SK-N-SH treated with all-trans-retinoic acid at 6 μM for 48 hours (cell line): ENCODE data around the gene RIN3.

Experiments used
- ATAC-seq: fragments of 200-7000 bp; cut with Tn5 transposase; 3 replicates; pipeline ENCODE4 v1.9.1; 2020; ENCODE audit warnings: mild to moderate bottlenecking, moderate library complexity
- ARNTL ChIP-seq: fragments of 450-650 bp; formaldehyde crosslinking; IDR thresholded peaks from 2 replicates; pipeline ENCODE4 v1.5.0; 2020; ENCODE audit warnings: low read depth, mild to moderate bottlenecking, moderate library complexity, borderline replicate concordance
- BACH2 ChIP-seq: fragments of 250-450 bp; sonication (Bioruptor Pico); IDR thresholded peaks from 2 replicates; pipeline ENCODE4 v1.9.0; 2021; ENCODE audit warnings: mild to moderate bottlenecking, borderline replicate concordance
- CREB5 ChIP-seq: fragments of 250-450 bp; sonication (Bioruptor Pico); IDR thresholded peaks from 2 replicates; pipeline ENCODE4 v1.5.1; 2020; ENCODE audit warnings: low read depth, mild to moderate bottlenecking, moderate library complexity
- CSDC2 ChIP-seq: fragments of 250-450 bp; sonication (Bioruptor Pico); IDR thresholded peaks from 2 replicates; pipeline ENCODE4 v1.5.0; 2020; ENCODE audit warnings: mild to moderate bottlenecking, moderate library complexity
- CSRNP3 ChIP-seq: fragments of 250-450 bp; sonication (Bioruptor Pico); IDR thresholded peaks from 2 replicates; pipeline ENCODE4 v1.5.1; 2021; ENCODE audit warnings: mild to moderate bottlenecking, moderate library complexity
- ESRRG ChIP-seq: fragments of 250-450 bp; sonication (Bioruptor Pico); IDR thresholded peaks from 2 replicates; pipeline ENCODE4 v1.6.1; 2021; ENCODE audit warnings: mild to moderate bottlenecking
- GLIS3 ChIP-seq: fragments of 250-450 bp; sonication (Bioruptor Pico); IDR thresholded peaks from 2 replicates; pipeline ENCODE4 v1.5.0; 2020; ENCODE audit warnings: mild to moderate bottlenecking, moderate library complexity
- ISL1 ChIP-seq: fragments of 250-450 bp; sonication (Bioruptor Pico); IDR thresholded peaks from 2 replicates; pipeline ENCODE4 v2.1.2; 2022; ENCODE audit warnings: mild to moderate bottlenecking, moderate library complexity
- OSR1 ChIP-seq: fragments of 250-450 bp; sonication (Bioruptor Pico); IDR thresholded peaks from 2 replicates; pipeline ENCODE4 v1.8.0; 2022; ENCODE audit warnings: moderate library complexity, mild to moderate bottlenecking, inconsistent platforms
- PATZ1 ChIP-seq: fragments of 250-450 bp; sonication (Bioruptor Pico); IDR thresholded peaks from 2 replicates; pipeline ENCODE4 v1.8.0; 2020; ENCODE audit warnings: mild to moderate bottlenecking, moderate library complexity, borderline replicate concordance
- POU6F1 ChIP-seq: fragments of 250-450 bp; sonication (Bioruptor Pico); IDR thresholded peaks from 2 replicates; pipeline ENCODE4 v1.8.0; 2021; ENCODE audit warnings: low read depth, mild to moderate bottlenecking, moderate library complexity, borderline replicate concordance
- PPARA ChIP-seq: fragments of 250-450 bp; sonication (Bioruptor Pico); IDR thresholded peaks from 2 replicates; pipeline ENCODE4 v1.5.0; 2020; ENCODE audit warnings: mild to moderate bottlenecking, borderline replicate concordance
- RARB ChIP-seq: fragments of 250-450 bp; sonication (Bioruptor Pico); IDR thresholded peaks from 2 replicates; pipeline ENCODE4 v1.8.0; 2021; ENCODE audit warnings: mild to moderate bottlenecking, moderate library complexity
- TCF4 ChIP-seq: fragments of 250-450 bp; sonication (Bioruptor Pico); IDR thresholded peaks from 2 replicates; pipeline ENCODE4 v1.8.0; 2021; ENCODE audit warnings: mild to moderate bottlenecking, moderate library complexity, borderline replicate concordance
- TOX ChIP-seq: fragments of 250-450 bp; sonication (Bioruptor Pico); IDR thresholded peaks from 2 replicates; pipeline ENCODE4 v1.8.0; 2021; ENCODE audit warnings: mild to moderate bottlenecking, moderate library complexity, borderline replicate concordance
- TSHZ2 ChIP-seq: fragments of 250-450 bp; sonication (Bioruptor Pico); IDR thresholded peaks from 2 replicates; pipeline ENCODE4 v1.5.0; 2020; ENCODE audit warnings: mild to moderate bottlenecking, moderate library complexity
- ZFP3 ChIP-seq: fragments of 250-450 bp; sonication (Bioruptor Pico); IDR thresholded peaks from 2 replicates; pipeline ENCODE4 v1.5.0; 2020; ENCODE audit warnings: mild to moderate bottlenecking, moderate library complexity
- ZFP30 ChIP-seq: fragments of 450-650 bp; formaldehyde crosslinking; IDR thresholded peaks from 2 replicates; pipeline ENCODE4 v1.5.0; 2022; ENCODE audit warnings: mild to moderate bottlenecking, moderate library complexity
- ZNF565 ChIP-seq: fragments of 450-650 bp; formaldehyde crosslinking; conservative IDR thresholded peaks from 2 replicates; pipeline ENCODE4 v1.5.0; 2020; ENCODE audit warnings: low read depth, mild to moderate bottlenecking, moderate library complexity
- ZNF70 ChIP-seq: fragments of 450-650 bp; formaldehyde crosslinking; IDR thresholded peaks from 2 replicates; pipeline ENCODE4 v1.5.0; 2020; ENCODE audit warnings: mild to moderate bottlenecking, moderate library complexity
- ZNF8 ChIP-seq: fragments of 450-650 bp; formaldehyde crosslinking; IDR thresholded peaks from 2 replicates; pipeline ENCODE4 v1.5.0; 2020; ENCODE audit warnings: mild to moderate bottlenecking, moderate library complexity

Gene RIN3

GRCh38 chr14:92587700-92588085 is 74.1 kb downstream of the RIN3 start:
- TF ChIP-seq BACH2 (CRISPR knock-in tag) (no peak), POU6F1 (no peak), ZNF70 (CRISPR knock-in tag) (no peak), ZNF8 (no peak), ZFP3 (CRISPR knock-in tag) (no peak), CSRNP3 (no peak), PPARA (CRISPR knock-in tag) (no peak), RARB (CRISPR knock-in tag) (no peak), ZNF565 (CRISPR knock-in tag) (no peak), TSHZ2 (no peak), ARNTL (CRISPR knock-in tag) (no peak), CSDC2 (no peak), ESRRG (CRISPR knock-in tag) (no peak), TCF4 (CRISPR knock-in tag) (no peak), CREB5 (no peak), PATZ1 (CRISPR knock-in tag) (no peak), TOX (CRISPR knock-in tag) (no peak), ZFP30 (CRISPR knock-in tag) (no peak)
- TF ChIP-seq, all 23 proteins: peak for 0
- ATAC-seq = no peak

- TF ChIP-seq CREB5 = no peak
- TF ChIP-seq, all 23 proteins: peak for 0
- no peak for ATAC-seq
Measured at GRCh38 chr14:92589213-92589852, 75.8 kb downstream of the RIN3 start.

GRCh38 chr14:92590176-92590575 is 76.6 kb downstream of the RIN3 start:
- ATAC-seq = no peak
- TF ChIP-seq CREB5 = no peak
- TF ChIP-seq ISL1 (CRISPR knock-in tag) = no peak
- no peak for TF ChIP-seq TSHZ2
- no peak for TF ChIP-seq ESRRG (CRISPR knock-in tag)
- no peak for TF ChIP-seq OSR1 (CRISPR knock-in tag)
- no peak for TF ChIP-seq TCF4 (CRISPR knock-in tag)
- no peak for TF ChIP-seq ZNF8
- TF ChIP-seq ARNTL (CRISPR knock-in tag) = no peak
- no peak for TF ChIP-seq POU6F1
- TF ChIP-seq ZNF70 (CRISPR knock-in tag) = no peak
- TF ChIP-seq GLIS3 (CRISPR knock-in tag) = no peak
